Measurements from ENCODE around the gene C6orf120.
"Not testable (repeated sequence)": the region's sequence is repeated elsewhere in the genome, so short reads cannot be mapped to it uniquely, and the experiment has no call there.

C6orf120 gene

GRCh38 chr6:169678342-169678741 lies 23.6 kb upstream of the C6orf120 start:
- DNase-seq (ENCODE audit: low read depth in 4 of 4, low spot score in 1 of 4): no peak

DNA sequence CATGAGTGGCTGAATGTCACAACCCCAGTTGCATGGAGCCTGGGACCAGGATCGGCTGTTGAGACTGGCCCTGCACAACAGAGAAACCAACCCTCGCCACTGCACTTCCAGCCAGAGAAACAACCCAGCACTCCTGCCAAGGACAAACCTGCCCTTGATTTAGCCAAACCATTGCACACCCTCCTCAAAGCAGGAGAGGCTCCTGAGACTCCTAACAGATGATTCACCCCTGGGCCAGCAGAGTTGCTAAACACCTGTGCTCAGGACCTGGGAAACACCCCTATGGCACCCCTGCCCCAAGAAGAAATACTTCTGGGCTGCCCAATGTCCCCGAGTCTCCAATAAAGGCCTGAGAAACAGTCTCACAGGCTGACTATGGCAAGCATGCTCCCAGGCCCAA lies 17.9 kb upstream of the C6orf120 start:
- DNase-seq (ENCODE audit: low read depth in 4 of 4, low spot score in 1 of 4): no peak

GRCh38 chr6:169685860-169686259 lies 16.1 kb upstream of the C6orf120 start:
- DNase-seq (ENCODE audit: low read depth in 4 of 4, low spot score in 1 of 4): no peak

DNA sequence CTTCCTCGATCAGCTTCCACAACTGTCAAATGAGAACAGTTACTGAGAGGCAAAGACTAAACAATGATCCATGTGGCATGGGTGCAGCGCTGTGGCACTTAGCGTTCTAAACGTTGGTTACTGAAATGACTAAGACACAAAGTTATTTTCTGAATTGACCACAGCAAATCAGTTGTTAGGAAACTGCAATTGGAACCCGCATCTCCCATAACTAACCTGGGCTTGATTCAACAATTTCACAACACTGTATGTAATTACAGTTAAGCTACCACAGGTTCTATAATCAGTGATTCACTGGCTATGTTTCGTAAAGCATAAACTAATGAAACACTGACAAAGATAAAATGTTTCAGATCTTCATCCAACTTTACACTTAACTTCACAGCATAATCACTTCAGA lies 12.6 kb upstream of the C6orf120 start:
- no peak for DNase-seq (ENCODE audit: low read depth in 4 of 4, low spot score in 1 of 4)

- DNase-seq (ENCODE audit: low read depth in 4 of 4, low spot score in 1 of 4): no peak
Observed at GRCh38 chr6:169691260-169691659, 10.7 kb upstream of the C6orf120 start.

DNA sequence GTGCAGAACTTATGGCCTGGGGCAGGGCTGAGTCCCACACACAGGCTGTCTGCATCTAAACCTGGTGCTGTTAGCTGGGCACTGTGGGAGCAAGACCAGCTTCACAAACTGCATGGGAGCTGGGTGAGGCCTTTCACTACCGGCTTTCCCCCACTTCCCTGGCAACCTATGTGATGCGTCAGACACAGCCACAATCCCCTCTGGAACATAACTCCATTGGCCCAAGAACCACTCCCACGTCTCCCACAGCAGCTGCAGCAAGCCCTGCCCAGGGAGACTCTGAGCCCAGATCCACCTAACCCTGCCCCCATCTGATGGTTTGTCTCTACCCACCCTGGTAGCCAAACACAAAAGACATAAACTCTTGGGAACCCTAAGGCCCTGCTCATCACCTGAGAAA lies 9.4 kb upstream of the C6orf120 start:
- DNase-seq (ENCODE audit: low read depth in 4 of 4, low spot score in 1 of 4): no peak

- no peak for DNase-seq (ENCODE audit: low read depth in 4 of 4, low spot score in 1 of 4)
Observed at GRCh38 chr6:169695131-169695530, 6.8 kb upstream of the C6orf120 start.

- DNase-seq (ENCODE audit: low read depth in 4 of 4, low spot score in 1 of 4): not testable (repeated sequence)
Observed at GRCh38 chr6:169697115-169697514, 4.8 kb upstream of the C6orf120 start.

DNA sequence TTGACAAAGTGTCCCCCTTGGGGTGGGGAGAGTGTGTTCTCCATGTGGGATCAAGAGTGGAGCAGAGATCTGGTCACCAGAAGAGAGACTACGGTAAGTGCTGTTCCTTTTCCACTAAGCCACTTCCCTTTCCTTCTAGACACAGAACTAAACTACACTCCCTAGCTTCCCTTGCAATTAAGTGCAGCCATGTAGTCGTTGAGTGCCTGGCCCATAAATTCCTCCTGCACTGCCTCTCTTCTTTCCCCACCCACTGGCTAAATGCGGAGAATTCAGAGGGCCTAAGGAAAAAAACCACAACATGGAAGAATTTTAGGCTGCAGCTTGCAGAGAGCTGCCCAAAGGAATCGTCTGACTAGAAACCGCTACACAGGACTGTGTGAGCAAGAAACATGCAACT lies 1.6 kb upstream of the C6orf120 start:
- no peak for DNase-seq (ENCODE audit: low read depth in 4 of 4, low spot score in 1 of 4)

GRCh38 chr6:169701311-169701953 lies 494 bp upstream of the C6orf120 start:
- DNase-seq (ENCODE audit: low read depth in 4 of 4, low spot score in 1 of 4): no peak

DNA sequence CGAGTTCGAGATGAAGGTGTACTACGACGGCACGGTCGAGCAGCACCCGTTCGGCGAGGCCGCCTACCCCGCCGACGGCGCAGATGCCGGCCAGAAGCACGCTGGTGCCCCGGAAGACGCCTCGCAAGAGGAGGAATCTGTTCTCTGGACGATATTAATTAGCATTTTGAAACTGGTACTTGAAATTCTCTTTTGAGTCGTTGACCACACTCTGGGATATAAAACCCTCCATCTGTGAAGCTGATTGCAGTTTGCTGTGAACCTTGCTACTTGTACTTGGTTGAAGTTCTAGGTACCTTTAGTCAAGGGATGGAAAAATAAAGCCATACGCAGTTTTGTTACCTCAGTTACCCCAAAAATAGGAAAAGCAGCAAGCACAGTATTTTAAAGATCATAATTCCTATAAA lies 917 bp downstream of the C6orf120 start:
- DNase-seq (ENCODE audit: low read depth in 4 of 4, low spot score in 1 of 4): no peak

DNA sequence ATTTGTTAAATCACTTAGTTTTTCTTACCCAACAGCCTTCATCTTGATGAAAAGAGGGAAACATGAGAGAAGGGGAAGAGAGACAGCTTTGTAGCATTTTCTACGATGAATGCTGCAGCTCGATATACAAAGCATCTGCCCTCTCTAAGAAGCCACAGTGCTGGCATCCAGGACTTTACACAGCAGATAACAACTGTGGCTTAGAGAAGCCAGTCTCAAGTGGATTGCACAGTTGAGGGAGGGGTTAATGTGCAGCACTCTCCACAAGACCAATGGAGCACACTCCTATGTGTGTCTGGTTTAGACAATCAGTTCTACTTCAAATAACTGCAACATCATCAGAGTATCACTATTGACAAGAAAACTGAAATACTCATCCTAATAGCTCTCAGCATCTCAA lies 5.8 kb downstream of the C6orf120 start:
- DNase-seq (ENCODE audit: low read depth in 4 of 4, low spot score in 1 of 4): no peak

GRCh38 chr6:169709293-169709692 lies 7.4 kb downstream of the C6orf120 start:
- no peak for DNase-seq (ENCODE audit: low read depth in 4 of 4, low spot score in 1 of 4)

DNA sequence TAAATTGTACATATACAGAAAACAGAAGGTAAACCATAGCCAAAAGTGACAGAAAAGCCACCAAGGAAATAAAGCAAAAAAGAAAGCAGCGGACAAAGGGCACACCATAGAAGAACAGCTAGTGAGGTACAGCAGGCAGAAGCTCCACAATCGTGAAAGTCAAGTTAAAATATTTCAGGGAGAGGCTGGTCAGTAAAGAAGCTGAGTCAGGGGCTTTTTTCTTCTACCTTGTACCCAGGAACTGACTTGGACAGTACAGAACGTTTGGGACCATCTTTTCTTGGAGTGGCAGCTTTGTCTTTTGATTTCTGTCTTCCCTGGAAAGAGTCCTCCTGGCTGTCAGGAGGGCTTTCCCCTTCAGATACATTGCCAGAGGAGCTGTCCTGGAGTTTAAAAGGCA lies 8.1 kb downstream of the C6orf120 start:
- no peak for DNase-seq (ENCODE audit: low read depth in 4 of 4, low spot score in 1 of 4)

- DNase-seq (ENCODE audit: low read depth in 4 of 4, low spot score in 1 of 4): no peak
Observed at GRCh38 chr6:169714178-169714577, 12.3 kb downstream of the C6orf120 start.

GRCh38 chr6:169714595-169714994 lies 12.7 kb downstream of the C6orf120 start:
- no peak for DNase-seq (ENCODE audit: low read depth in 4 of 4, low spot score in 1 of 4)

GRCh38 chr6:169719117-169719516 lies 17.2 kb downstream of the C6orf120 start:
- no peak for DNase-seq (ENCODE audit: low read depth in 4 of 4, low spot score in 1 of 4)

GRCh38 chr6:169720207-169720855 lies 18.4 kb downstream of the C6orf120 start:
- no peak for DNase-seq (ENCODE audit: low read depth in 4 of 4, low spot score in 1 of 4)

DNA sequence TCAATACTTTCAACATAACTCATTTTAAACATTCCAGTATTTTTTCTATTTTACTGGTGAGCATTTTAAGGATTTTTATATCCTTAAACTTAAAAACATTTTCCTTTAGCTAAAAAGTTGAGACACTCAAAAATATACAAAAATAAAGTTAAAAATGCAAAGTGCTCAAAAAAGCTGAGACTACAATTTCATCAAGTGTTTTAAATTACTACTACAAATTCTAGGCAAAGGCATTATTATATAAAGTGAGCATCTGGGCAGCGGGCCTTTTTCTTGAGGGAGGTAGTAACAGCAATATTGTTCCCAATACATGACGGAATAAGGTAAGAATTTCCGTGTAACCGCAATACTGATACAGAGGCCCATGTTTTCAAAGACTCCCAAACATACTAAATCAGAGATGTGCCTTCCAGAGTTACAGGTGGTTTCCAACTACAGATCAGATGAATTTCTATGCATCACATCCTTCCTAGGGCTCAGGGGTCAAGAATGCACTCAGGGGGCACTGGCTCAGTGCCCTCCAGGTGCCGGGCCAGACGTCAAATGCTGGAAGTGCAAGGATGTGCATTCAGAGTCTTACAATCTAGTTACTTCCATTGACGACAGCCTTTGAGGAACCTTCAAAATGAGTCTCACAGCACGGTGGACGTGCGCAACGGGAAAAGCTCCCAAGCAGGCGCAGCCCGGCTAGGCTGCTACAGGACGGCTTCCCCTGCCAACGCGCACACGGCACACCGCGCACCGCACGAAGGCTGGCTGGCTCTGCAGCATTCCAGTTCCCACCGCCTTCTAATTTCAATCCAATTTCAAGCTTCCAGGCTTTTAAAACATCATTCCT lies 20.7 kb downstream of the C6orf120 start:
- DNase-seq (ENCODE audit: low read depth in 4 of 4, low spot score in 1 of 4): no peak

DNA sequence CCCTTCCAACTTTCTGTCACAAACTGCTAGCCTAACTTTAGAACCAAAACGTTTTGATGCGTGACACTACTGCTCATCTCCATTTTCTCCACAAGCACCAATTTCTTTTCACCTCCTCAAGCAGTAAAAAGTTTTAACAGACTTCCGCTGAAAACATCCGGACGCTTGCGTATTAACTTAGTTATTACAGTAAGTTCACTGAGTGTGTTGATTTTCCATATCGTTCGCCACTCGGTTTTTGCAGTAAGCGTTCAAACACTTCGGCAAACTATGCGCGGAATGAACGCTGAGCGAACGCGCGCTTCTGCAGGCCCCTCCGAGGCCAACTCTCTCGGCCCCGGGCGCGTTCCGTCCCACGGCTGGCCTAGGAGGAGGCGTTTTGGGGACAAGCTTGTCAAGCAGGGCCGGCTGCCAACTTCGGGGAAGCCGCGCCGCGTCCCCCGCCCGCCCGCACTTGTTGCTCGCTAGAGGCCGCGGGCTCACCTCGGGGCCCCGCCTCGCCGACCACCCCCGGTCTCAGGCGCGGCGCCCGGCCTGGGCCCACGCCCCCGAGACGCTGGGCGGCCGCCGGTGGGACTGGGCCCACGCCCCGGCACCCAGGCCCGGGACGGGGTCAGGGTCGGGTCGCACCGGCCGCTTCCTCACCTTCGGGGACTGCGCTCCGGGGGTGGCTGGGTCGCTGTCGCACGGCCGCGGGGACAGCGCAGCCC lies 21.4 kb downstream of the C6orf120 start:
- peak in 3 of 4 experiments; percentile 25 to 40 (median 37) for DNase-seq (ENCODE audit: low read depth in 4 of 4, low spot score in 1 of 4)

DNA sequence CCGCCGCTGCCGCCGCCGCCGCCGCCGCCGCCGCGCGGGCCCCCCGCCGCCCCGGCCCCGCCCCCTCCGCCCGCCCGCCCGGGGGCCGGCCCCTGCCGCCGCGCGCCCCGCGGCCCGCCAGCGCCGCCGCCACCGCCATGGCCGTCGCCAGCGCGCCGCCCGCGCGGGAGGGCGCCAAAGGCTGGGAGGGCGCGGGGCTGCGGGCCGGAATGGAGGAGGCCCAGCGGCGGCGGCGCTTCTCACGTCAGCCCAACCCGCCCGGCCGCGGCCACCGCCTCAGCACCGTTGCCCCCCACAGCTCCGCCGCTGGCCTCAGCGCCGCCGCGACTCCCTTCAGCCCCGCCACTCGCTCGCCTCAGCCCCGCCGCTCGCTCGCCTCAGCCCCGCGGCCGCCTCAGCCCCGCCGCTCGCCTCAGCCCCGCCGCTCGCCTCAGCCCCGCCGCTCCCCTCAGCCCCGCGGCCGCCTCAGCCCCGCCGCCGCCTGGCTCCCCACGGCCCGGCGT lies 22.1 kb downstream of the C6orf120 start:
- DNase-seq (ENCODE audit: low read depth in 4 of 4, low spot score in 1 of 4): peak in 2 of 4 experiments; percentile 13 to 16
